ENCODE results near the gene YWHAG. TPM values are rescaled to one million over a fixed set of nuclear protein-coding genes. Genes with fewer than 3 reads are reported as not detected.
A peak's percentile ranks its signal among the peaks of the same experiment; 100 is the strongest.

YWHAG gene
- total and polyA plus RNA-seq, 2 of the 13 experiments (the other 11 are each of a cell fraction or from before 2014, with no cell fraction given) = 36.9 to 67.5 TPM

DNA sequence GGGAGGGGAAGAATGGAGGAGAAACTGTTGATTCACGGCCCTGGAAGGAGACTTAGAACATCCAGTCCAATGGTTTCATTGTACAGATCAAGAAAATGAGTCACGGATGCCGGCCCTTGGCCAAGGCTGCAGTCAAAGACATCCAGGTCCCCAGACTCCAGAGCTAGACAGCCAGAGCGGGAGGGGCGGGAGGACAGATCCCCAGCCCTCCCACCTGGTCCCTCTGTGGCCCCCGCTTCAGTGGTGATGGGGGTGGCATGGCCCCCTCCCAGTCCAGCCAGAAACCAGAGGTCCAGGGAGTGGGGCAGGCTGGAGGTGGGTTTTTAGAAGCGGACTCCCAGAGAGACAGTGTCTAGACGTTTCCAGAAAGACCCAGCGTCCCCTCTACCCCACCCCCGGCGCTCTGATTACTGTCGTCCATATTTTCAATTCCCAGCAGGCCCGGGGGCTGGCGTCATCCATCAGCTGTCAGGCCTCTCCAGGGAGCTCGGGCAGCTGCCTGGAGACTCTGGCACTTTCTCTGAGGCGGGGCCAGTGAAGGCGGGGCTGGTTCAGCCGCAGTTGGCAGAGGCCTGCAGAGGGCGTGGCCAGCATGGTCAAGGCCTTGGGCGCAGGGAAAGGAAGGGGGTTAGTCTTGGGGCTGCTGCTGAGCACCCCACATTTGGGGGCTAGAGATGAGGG lies 64.3 kb downstream of the YWHAG start (continued):
- TF ChIP-seq, protein P1, sequence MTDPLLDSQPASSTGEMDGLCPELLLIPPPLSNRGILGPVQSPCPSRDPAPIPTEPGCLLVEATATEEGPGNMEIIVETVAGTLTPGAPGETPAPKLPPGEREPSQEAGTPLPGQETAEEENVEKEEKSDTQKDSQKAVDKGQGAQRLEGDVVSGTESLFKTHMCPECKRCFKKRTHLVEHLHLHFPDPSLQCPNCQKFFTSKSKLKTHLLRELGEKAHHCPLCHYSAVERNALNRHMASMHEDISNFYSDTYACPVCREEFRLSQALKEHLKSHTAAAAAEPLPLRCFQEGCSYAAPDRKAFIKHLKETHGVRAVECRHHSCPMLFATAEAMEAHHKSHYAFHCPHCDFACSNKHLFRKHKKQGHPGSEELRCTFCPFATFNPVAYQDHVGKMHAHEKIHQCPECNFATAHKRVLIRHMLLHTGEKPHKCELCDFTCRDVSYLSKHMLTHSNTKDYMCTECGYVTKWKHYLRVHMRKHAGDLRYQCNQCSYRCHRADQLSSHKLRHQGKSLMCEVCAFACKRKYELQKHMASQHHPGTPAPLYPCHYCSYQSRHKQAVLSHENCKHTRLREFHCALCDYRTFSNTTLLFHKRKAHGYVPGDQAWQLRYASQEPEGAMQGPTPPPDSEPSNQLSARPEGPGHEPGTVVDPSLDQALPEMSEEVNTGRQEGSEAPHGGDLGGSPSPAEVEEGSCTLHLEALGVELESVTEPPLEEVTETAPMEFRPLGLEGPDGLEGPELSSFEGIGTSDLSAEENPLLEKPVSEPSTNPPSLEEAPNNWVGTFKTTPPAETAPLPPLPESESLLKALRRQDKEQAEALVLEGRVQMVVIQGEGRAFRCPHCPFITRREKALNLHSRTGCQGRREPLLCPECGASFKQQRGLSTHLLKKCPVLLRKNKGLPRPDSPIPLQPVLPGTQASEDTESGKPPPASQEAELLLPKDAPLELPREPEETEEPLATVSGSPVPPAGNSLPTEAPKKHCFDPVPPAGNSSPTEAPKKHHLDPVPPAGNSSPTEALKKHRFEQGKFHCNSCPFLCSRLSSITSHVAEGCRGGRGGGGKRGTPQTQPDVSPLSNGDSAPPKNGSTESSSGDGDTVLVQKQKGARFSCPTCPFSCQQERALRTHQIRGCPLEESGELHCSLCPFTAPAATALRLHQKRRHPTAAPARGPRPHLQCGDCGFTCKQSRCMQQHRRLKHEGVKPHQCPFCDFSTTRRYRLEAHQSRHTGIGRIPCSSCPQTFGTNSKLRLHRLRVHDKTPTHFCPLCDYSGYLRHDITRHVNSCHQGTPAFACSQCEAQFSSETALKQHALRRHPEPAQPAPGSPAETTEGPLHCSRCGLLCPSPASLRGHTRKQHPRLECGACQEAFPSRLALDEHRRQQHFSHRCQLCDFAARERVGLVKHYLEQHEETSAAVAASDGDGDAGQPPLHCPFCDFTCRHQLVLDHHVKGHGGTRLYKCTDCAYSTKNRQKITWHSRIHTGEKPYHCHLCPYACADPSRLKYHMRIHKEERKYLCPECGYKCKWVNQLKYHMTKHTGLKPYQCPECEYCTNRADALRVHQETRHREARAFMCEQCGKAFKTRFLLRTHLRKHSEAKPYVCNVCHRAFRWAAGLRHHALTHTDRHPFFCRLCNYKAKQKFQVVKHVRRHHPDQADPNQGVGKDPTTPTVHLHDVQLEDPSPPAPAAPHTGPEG (CRISPR knock-in tag; IDR thresholded peaks at IDR 0.05) = no peak
- peak; percentile 38; the same call in 1 of the 2 replicates for TF ChIP-seq ZNF878 (CRISPR knock-in tag; IDR thresholded peaks at IDR 0.05)
- TF ChIP-seq NPAS2 (CRISPR knock-in tag; IDR thresholded peaks at IDR 0.05; ENCODE audit: borderline replicate concordance) = no peak
- no peak for TF ChIP-seq KDM4B (CRISPR knock-in tag; IDR thresholded peaks at IDR 0.05)
- TF ChIP-seq FIP1L1 (IDR thresholded peaks at IDR 0.05; ENCODE audit: borderline replicate concordance, insufficient read depth, low read depth, low read length) = no peak
- TF ChIP-seq ZNF230 (CRISPR knock-in tag; IDR thresholded peaks at IDR 0.05) = no peak
- TF ChIP-seq POGZ (CRISPR knock-in tag; IDR thresholded peaks at IDR 0.05) = peak; percentile 12; the same call in 1 of the 2 replicates
- no peak for TF ChIP-seq ZNF20 (CRISPR knock-in tag; IDR thresholded peaks at IDR 0.05)
- no peak for TF ChIP-seq ZNF619 (CRISPR knock-in tag; IDR thresholded peaks at IDR 0.05)
- TF ChIP-seq ZNF12 (CRISPR knock-in tag; IDR thresholded peaks at IDR 0.05) = no peak
- TF ChIP-seq, protein P2, sequence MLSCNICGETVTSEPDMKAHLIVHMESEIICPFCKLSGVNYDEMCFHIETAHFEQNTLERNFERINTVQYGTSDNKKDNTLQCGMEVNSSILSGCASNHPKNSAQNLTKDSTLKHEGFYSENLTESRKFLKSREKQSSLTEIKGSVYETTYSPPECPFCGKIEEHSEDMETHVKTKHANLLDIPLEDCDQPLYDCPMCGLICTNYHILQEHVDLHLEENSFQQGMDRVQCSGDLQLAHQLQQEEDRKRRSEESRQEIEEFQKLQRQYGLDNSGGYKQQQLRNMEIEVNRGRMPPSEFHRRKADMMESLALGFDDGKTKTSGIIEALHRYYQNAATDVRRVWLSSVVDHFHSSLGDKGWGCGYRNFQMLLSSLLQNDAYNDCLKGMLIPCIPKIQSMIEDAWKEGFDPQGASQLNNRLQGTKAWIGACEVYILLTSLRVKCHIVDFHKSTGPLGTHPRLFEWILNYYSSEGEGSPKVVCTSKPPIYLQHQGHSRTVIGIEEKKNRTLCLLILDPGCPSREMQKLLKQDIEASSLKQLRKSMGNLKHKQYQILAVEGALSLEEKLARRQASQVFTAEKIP (CRISPR knock-in tag; IDR thresholded peaks at IDR 0.05; ENCODE audit: borderline replicate concordance) = no peak
- TF ChIP-seq, protein P3, sequence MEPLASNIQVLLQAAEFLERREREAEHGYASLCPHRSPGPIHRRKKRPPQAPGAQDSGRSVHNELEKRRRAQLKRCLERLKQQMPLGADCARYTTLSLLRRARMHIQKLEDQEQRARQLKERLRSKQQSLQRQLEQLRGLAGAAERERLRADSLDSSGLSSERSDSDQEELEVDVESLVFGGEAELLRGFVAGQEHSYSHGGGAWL (CRISPR knock-in tag; IDR thresholded peaks at IDR 0.05) = no peak
- TF ChIP-seq NFKB2 (CRISPR knock-in tag; IDR thresholded peaks at IDR 0.05; ENCODE audit: borderline replicate concordance) = peak; percentile 30; the same call in 1 of the 2 replicates
- no peak for TF ChIP-seq HNF4G (IDR thresholded peaks at IDR 0.05; ENCODE audit: borderline replicate concordance, low read depth, low read length)
- no peak for TF ChIP-seq HNF4G (CRISPR knock-in tag; IDR thresholded peaks at IDR 0.05; ENCODE audit: borderline replicate concordance, low read depth)
- no peak for TF ChIP-seq ZFP90 (CRISPR knock-in tag; IDR thresholded peaks at IDR 0.05; ENCODE audit: borderline replicate concordance)
- TF ChIP-seq, protein P4, sequence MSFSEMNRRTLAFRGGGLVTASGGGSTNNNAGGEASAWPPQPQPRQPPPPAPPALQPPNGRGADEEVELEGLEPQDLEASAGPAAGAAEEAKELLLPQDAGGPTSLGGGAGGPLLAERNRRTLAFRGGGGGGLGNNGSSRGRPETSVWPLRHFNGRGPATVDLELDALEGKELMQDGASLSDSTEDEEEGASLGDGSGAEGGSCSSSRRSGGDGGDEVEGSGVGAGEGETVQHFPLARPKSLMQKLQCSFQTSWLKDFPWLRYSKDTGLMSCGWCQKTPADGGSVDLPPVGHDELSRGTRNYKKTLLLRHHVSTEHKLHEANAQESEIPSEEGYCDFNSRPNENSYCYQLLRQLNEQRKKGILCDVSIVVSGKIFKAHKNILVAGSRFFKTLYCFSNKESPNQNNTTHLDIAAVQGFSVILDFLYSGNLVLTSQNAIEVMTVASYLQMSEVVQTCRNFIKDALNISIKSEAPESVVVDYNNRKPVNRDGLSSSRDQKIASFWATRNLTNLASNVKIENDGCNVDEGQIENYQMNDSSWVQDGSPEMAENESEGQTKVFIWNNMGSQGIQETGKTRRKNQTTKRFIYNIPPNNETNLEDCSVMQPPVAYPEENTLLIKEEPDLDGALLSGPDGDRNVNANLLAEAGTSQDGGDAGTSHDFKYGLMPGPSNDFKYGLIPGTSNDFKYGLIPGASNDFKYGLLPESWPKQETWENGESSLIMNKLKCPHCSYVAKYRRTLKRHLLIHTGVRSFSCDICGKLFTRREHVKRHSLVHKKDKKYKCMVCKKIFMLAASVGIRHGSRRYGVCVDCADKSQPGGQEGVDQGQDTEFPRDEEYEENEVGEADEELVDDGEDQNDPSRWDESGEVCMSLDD (CRISPR knock-in tag; IDR thresholded peaks at IDR 0.05; ENCODE audit: borderline replicate concordance) = peak; percentile 41; the same call in 1 of the 2 replicates
